OCI-LY3 (cell line): Measurements from ENCODE around the gene TBL3.

ENCODE experiments used
- H2AFZ ChIP-seq: fragments of 200-600, 300-600 bp; shearing (Covaris generic); 2 replicates; pipeline ENCODE4 v1.6.0; 2014; ENCODE audit warnings: antibody characterized with exemption, low read depth, low read length
- H3K27ac ChIP-seq: fragments of 200-600, 300-600 bp; sonication (generic); 2 replicates; pipeline ENCODE4 v1.5.1; 2014; ENCODE audit warnings: mild to moderate bottlenecking, low read length, moderate library complexity, mixed read lengths
- H3K27me3 ChIP-seq: fragments of 200-600, 300-600 bp; sonication (generic); 2 replicates; pipeline ENCODE4 v1.6.1; 2014; ENCODE audit warnings: low read depth, low read length, mixed read lengths
- H3K36me3 ChIP-seq: fragments of 200-600, 300-600 bp; sonication (generic); replicated peaks from 2 replicates; pipeline ENCODE3; 2014; ENCODE audit warnings: low read depth, low read length, mixed read lengths
- H3K4me1 ChIP-seq: fragments of 300-600, 200-600 bp; sonication (generic); 2 replicates; pipeline ENCODE4 v1.6.1; 2014; ENCODE audit warnings: low read length, mixed read lengths
- H3K4me2 ChIP-seq: fragments of 200-600, 300-600 bp; sonication (generic); 2 replicates; pipeline ENCODE4 v1.6.1; 2014; ENCODE audit warnings: low read length, mixed read lengths
- H3K4me3 ChIP-seq: fragments of 300-600, 200-600 bp; sonication (generic); 2 replicates; pipeline ENCODE4 v1.5.1; 2014; ENCODE audit warnings: antibody characterized with exemption, mild to moderate bottlenecking, low read length, moderate library complexity
- H3K79me2 ChIP-seq: fragments of 300-600, 200-600 bp; shearing (Covaris generic); 2 replicates; pipeline ENCODE4 v1.6.1; 2014; ENCODE audit warnings: mild to moderate bottlenecking, low read length, mixed read lengths
- H3K9ac ChIP-seq: fragments of 300-600, 200-600 bp; shearing (Covaris generic); 2 replicates; pipeline ENCODE4 v1.6.0; 2014; ENCODE audit warnings: mild to moderate bottlenecking, low read length, moderate library complexity
- H3K9me3 ChIP-seq: fragments of 200-600, 300-600 bp; shearing (Covaris generic); 2 replicates; pipeline ENCODE4 v1.6.1; 2014; ENCODE audit warnings: low read length, mixed read lengths; ENCODE audit not compliant: insufficient read depth
- H4K20me1 ChIP-seq: fragments of 200-600, 300-600 bp; sonication (generic); 2 replicates; pipeline ENCODE4 v1.6.1; 2016; ENCODE audit warnings: low read length, mixed read lengths; ENCODE audit not compliant: insufficient read depth
- EZH2phosphoT487 ChIP-seq: fragments of 200-600 bp; shearing (Covaris generic); IDR thresholded peaks from 2 replicates; pipeline ENCODE4 v1.6.1; 2018; ENCODE audit warnings: antibody characterized with exemption, mixed run types, low read depth
- TF ChIP-seq, protein P1 (sequence below): fragments of 200-600, 300-600 bp; sonication (generic); IDR thresholded peaks from 2 replicates; pipeline ENCODE4 v1.5.1; 2014; ENCODE audit warnings: antibody characterized with exemption, low read length, low read depth

TBL3 gene

DNA sequence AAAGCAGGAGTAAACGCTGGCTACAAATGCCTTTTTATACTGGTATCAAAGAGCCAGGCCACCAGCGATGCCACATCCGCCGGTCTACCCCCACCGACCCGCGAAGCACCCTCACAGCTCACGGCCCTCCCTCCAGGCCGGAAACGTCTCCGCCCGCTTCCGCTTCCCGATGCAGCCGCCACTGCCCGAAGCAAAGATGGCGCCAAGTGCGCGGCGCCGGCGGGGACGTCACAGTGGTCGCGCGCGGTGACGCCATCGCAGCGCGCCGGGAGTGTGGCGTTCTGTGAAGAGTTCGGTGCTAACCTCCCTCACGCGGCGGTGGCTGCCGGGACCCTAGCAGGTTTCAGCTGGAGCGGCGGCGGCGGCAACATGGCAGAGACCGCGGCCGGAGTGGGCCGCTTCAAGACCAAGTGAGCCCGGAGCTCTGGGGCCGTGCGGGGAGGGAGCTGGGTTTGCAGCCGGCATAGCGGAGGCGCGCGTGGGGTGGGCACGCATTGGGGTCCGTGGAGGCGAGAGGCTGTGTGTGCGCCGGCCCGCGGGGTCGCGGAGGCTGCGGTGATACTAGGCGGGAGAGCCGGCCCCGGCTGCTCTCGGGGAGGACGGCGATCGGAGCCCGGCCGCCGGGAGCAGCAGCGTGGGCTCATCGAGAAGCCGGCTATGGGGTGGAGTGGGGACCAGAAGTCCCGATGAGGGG is at the start of gene TBL3:
TBL3 (plus strand) TSS at position 258 of the 694 bp plus-strand sequence; CDS start at position 370, 112 bp downstream.
- Histone ChIP-seq H3K27ac (peak within 1 kb of the TSS; percentile 83), H3K9ac (peak within 1 kb of the TSS; percentile 98), H3K4me2 (peak within 1 kb of the TSS; percentile 88), H3K9me3 (no peaks in the 10 kb centered on the region), H2AFZ (peak within 1 kb of the TSS; percentile 84), H4K20me1 (no peaks in the 10 kb centered on the region), H3K4me3 (peak within 1 kb of the TSS; percentile 100), H3K79me2 (peaks cover 38% of the 10 kb centered on the region), H3K36me3 (peaks cover 16% of the 10 kb centered on the region), H3K4me1 (peaks cover 14% of the 10 kb centered on the region), H3K27me3 (no peaks in the 10 kb centered on the region)
- TF ChIP-seq, protein P1, sequence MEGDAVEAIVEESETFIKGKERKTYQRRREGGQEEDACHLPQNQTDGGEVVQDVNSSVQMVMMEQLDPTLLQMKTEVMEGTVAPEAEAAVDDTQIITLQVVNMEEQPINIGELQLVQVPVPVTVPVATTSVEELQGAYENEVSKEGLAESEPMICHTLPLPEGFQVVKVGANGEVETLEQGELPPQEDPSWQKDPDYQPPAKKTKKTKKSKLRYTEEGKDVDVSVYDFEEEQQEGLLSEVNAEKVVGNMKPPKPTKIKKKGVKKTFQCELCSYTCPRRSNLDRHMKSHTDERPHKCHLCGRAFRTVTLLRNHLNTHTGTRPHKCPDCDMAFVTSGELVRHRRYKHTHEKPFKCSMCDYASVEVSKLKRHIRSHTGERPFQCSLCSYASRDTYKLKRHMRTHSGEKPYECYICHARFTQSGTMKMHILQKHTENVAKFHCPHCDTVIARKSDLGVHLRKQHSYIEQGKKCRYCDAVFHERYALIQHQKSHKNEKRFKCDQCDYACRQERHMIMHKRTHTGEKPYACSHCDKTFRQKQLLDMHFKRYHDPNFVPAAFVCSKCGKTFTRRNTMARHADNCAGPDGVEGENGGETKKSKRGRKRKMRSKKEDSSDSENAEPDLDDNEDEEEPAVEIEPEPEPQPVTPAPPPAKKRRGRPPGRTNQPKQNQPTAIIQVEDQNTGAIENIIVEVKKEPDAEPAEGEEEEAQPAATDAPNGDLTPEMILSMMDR = no peak
- no peak for TF ChIP-seq EZH2phosphoT487

DNA sequence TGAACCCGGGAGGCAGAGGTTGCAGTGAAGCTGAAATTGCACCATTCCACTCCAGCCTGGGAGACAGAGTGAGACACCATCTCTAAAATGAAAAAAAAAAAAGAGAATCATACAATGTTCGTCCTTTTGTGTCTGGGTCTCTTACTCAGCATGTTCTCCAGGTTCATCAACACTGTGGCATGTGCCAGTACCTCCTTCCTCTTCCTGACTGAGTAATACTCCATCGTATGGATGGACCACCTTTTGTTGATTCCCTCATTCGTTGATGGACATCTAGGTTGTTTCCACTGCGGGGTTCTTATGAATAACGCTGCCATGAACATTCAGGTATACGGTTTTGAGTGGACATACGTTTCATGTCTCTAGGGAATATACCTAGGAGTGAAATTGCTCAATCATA is 49.5 kb upstream of the TBL3 start:
- Histone ChIP-seq H3K4me2 (no peak overlapping the region), H3K4me3 (no peak overlapping the region), H3K79me2 (no peaks in the 10 kb centered on the region), H3K9me3 (no peaks in the 10 kb centered on the region), H4K20me1 (no peaks in the 10 kb centered on the region), H3K9ac (no peak overlapping the region), H3K4me1 (no peaks in the 10 kb centered on the region), H3K36me3 (no peaks in the 10 kb centered on the region), H3K27me3 (peaks cover 8% of the 10 kb centered on the region; the same call in 1 of the 2 replicates), H3K27ac (no peak overlapping the region), H2AFZ (no peak overlapping the region)
- TF ChIP-seq, protein P1 = no peak
- no peak for TF ChIP-seq EZH2phosphoT487

DNA sequence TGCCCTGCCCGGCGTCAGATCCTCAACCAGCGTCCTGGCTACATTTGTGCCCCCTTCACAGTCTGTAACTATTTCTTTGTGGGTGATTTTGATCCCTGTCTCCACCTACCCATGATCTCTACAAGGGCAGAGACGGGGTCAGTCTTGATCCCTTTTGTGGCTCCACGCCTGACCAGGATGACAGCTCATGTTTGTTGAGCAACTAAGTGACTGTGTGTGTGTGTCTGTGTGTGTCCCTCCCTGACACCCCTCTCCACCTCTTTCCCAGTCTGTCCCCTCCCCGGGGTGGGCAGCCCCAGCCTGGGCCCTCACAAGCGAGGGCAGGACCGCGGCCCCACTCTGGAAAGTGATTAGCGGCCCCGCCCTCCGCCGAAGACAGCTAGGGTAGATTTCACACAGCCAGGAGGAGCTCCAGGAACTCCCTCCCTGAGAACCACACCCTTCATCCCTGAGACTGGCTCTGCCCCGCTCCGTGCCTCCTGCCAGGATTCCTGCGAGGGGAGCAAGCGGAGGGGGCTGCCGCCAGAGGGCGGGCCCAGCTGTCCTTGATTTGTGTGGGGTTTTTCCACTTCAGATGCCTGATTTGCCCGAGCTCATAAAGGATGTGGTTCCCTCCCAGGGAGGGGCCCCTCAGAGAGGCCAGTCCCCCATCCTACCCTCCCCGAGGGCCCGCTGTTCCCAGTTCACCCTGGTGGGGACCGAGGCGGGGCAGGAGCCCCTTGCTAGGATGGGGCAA is 48.4 kb upstream of the TBL3 start:
- Histone ChIP-seq H3K4me2 (no peak overlapping the region), H3K27ac (no peak overlapping the region), H3K9me3 (no peaks in the 10 kb centered on the region), H3K4me3 (no peak overlapping the region), H4K20me1 (no peaks in the 10 kb centered on the region), H2AFZ (no peak overlapping the region), H3K9ac (no peak overlapping the region), H3K36me3 (no peaks in the 10 kb centered on the region), H3K27me3 (peaks cover 8% of the 10 kb centered on the region; the same call in 1 of the 2 replicates), H3K4me1 (no peaks in the 10 kb centered on the region), H3K79me2 (no peaks in the 10 kb centered on the region)
- TF ChIP-seq, protein P1 = peak; percentile 12; the same call in 1 of the 2 replicates
- no peak for TF ChIP-seq EZH2phosphoT487

DNA sequence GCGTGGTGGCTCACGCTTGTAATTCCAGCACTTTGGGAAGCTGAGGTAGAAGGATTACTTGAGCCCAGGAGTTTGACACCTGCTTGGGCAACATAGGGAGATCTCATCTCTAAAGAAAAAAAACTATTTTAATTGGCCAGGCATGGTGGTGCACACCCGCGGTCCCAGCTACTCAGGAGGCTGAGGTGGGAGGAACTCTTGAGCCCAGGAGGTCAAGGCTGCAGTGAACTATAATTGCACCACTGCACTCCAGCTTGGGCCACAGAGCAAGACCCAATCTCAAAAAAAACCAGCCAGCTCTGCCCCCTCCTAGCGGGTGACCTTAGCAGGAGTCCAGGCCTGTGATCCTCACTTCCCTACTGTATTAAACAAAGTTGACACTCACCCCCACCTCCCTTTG is 47.8 kb upstream of the TBL3 start:
- H3K27ac ChIP-seq = no peak overlapping the region
- peaks cover 2% of the 10 kb centered on the region; the same call in 1 of the 2 replicates for H3K4me1 ChIP-seq
- no peak overlapping the region for H3K4me2 ChIP-seq
- no peak overlapping the region for H3K4me3 ChIP-seq
- no peak overlapping the region for H2AFZ ChIP-seq
- H3K9ac ChIP-seq = no peak overlapping the region
- no peaks in the 10 kb centered on the region for H3K36me3 ChIP-seq
- H3K79me2 ChIP-seq = no peaks in the 10 kb centered on the region
- no peaks in the 10 kb centered on the region for H4K20me1 ChIP-seq
- TF ChIP-seq, protein P1 = no peak
- no peak for TF ChIP-seq EZH2phosphoT487
- no peaks in the 10 kb centered on the region for H3K9me3 ChIP-seq
- peaks cover 8% of the 10 kb centered on the region; the same call in 1 of the 2 replicates for H3K27me3 ChIP-seq
